SK-N-SH treated with all-trans-retinoic acid at 6 μM for 48 hours (cell line): ENCODE measurements around the gene ARIH2.

Experiments
- CREB5 ChIP-seq: fragments of 250-450 bp; sonication (Bioruptor Pico); IDR thresholded peaks from 2 replicates; pipeline ENCODE4 v1.5.1; 2020; ENCODE audit warnings: low read depth, mild to moderate bottlenecking, moderate library complexity
- PATZ1 ChIP-seq: fragments of 250-450 bp; sonication (Bioruptor Pico); IDR thresholded peaks from 2 replicates; pipeline ENCODE4 v1.8.0; 2020; ENCODE audit warnings: mild to moderate bottlenecking, moderate library complexity, borderline replicate concordance
- RARB ChIP-seq: fragments of 250-450 bp; sonication (Bioruptor Pico); IDR thresholded peaks from 2 replicates; pipeline ENCODE4 v1.8.0; 2021; ENCODE audit warnings: mild to moderate bottlenecking, moderate library complexity
- TOX ChIP-seq: fragments of 250-450 bp; sonication (Bioruptor Pico); IDR thresholded peaks from 2 replicates; pipeline ENCODE4 v1.8.0; 2021; ENCODE audit warnings: mild to moderate bottlenecking, moderate library complexity, borderline replicate concordance

- TF ChIP-seq PATZ1 (CRISPR knock-in tag): no peak
- TF ChIP-seq CREB5: no peak
- TF ChIP-seq TOX (CRISPR knock-in tag): no peak
- no peak for TF ChIP-seq RARB (CRISPR knock-in tag)
Observed at GRCh38 chr3:49028298-49028672, 109.6 kb downstream of the ARIH2 start.
